PC-3 (cell line): Measurements from ENCODE around the gene ST8SIA2. TPM values are rescaled to one million over a fixed set of nuclear protein-coding genes. Genes with fewer than 3 reads are reported as not detected.

ENCODE experiments used
- ATAC-seq: fragments of 200-7000 bp; cut with Tn5 transposase; 2 replicates; pipeline ENCODE4 v1.9.1; 2020; ENCODE audit warnings: mild to moderate bottlenecking, moderate library complexity
- BruUV-seq: library from RNA; stranded (reverse); fragments of 400-500 nt; replicated peaks from 2 replicates; lab custom pipeline; 2021; lab: Mats Ljungman, UMichigan
- CTCF ChIA-PET: fragments of 300-600 bp; sonication (Branson Sonifier 250); formaldehyde crosslinking; loops from one replicate; lab custom pipeline; 2022; ENCODE audit warnings: antibody characterized with exemption; lab: Charles Lee
- POLR2A ChIA-PET: fragments of 300-600 bp; sonication (Branson Sonifier 250); formaldehyde crosslinking; loops from one replicate; lab custom pipeline; 2022; ENCODE audit warnings: antibody characterized with exemption; ENCODE audit not compliant: unreplicated experiment; lab: Charles Lee
- DNase-seq: peaks from one replicate; pipeline ENCODE4 v3.0.0-alpha.2; 2015
- H2AFZ ChIP-seq: fragments of 300-600 bp; sonication (generic); 2 replicates; pipeline ENCODE4 v1.6.0; 2016; ENCODE audit warnings: antibody characterized with exemption, low read length
- H3F3A ChIP-seq: fragments of 300-600 bp; sonication (generic); one replicate; pipeline ENCODE4 v1.6.0; 2017; ENCODE audit warnings: antibody characterized with exemption, low read length, control low read depth, mild to moderate bottlenecking; ENCODE audit not compliant: unreplicated experiment
- H3K27ac ChIP-seq: fragments of 300-600 bp; sonication (generic); 2 replicates; pipeline ENCODE4 v1.5.1; 2016; ENCODE audit warnings: mild to moderate bottlenecking, low read length
- H3K27me3 ChIP-seq: fragments of 300-600 bp; sonication (generic); 2 replicates; pipeline ENCODE4 v1.6.1; 2016; ENCODE audit warnings: low read length, mixed read lengths
- H3K36me3 ChIP-seq: fragments of 300-600 bp; sonication (generic); 2 replicates; pipeline ENCODE4 v1.6.1; 2016; ENCODE audit warnings: low read depth, mixed run types, low read length, mixed read lengths
- H3K4me1 ChIP-seq: fragments of 300-600 bp; sonication (generic); 2 replicates; pipeline ENCODE4 v1.5.1; 2016; ENCODE audit warnings: low read length; ENCODE audit not compliant: insufficient read depth
- H3K4me2 ChIP-seq: fragments of 300-600 bp; sonication (generic); 2 replicates; pipeline ENCODE4 v1.6.0; 2016; ENCODE audit warnings: low read length
- H3K4me3 ChIP-seq: fragments of 300-600 bp; sonication (generic); 2 replicates; pipeline ENCODE4 v1.5.1; 2016; ENCODE audit warnings: mild to moderate bottlenecking, low read length, mixed read lengths
- H3K79me2 ChIP-seq: fragments of 300-600 bp; sonication (generic); 2 replicates; pipeline ENCODE4 v1.6.1; 2017; ENCODE audit warnings: low read length, mixed read lengths
- H3K9ac ChIP-seq: fragments of 300-600 bp; sonication (generic); 2 replicates; pipeline ENCODE4 v1.6.0; 2016; ENCODE audit warnings: mild to moderate bottlenecking, low read length
- H3K9me2 ChIP-seq: fragments of 300-600 bp; sonication (generic); replicated peaks from 2 replicates; pipeline ENCODE4 v1.6.1; 2016; ENCODE audit warnings: mixed run types, low read length, mixed read lengths
- H3K9me3 ChIP-seq: fragments of 300-600 bp; sonication (generic); 2 replicates; pipeline ENCODE4 v1.6.1; 2016; ENCODE audit warnings: low read length, mixed read lengths
- H4K20me1 ChIP-seq: fragments of 300-600 bp; sonication (generic); 2 replicates; pipeline ENCODE4 v1.6.1; 2016; ENCODE audit warnings: low read length, mixed read lengths
- CTCF ChIP-seq: fragments of 300-600 bp; sonication (generic); conservative IDR thresholded peaks from 2 replicates; pipeline ENCODE4 v1.5.1; 2017; ENCODE audit warnings: antibody characterized with exemption, low read depth, mild to moderate bottlenecking, low read length
- EZH2 ChIP-seq: fragments of 300-600 bp; sonication (generic); IDR thresholded peaks from one replicate; pipeline ENCODE4 v1.6.1; 2017; ENCODE audit warnings: antibody characterized with exemption, mild to moderate bottlenecking, low read length; ENCODE audit not compliant: unreplicated experiment
- EZH2phosphoT487 ChIP-seq: fragments of 300-600 bp; sonication (generic); IDR thresholded peaks from 2 replicates; pipeline ENCODE4 v1.6.1; 2018; ENCODE audit warnings: mild to moderate bottlenecking, antibody characterized with exemption, low read length, borderline replicate concordance
- intact Hi-C: fragments of 100-400 bp; cut with micrococcal nuclease; formaldehyde crosslinking; loops from 2 replicates; pipeline ENCODE4 v1.9.0; 2023
- total RNA-seq: library from RNA; depleted of rRNA; stranded (reverse); fragments of >200 nt; gene quantifications from 2 replicates; pipeline ENCODE4 v1.2.3, GENCODE V29; 2014

ST8SIA2 gene
- total RNA-seq, 1 experiment from 2014 or later: not detected

GRCh38 chr15:92385096-92385495, 8.6 kb upstream of the ST8SIA2 start:
- no peak overlapping the region for H3K27ac ChIP-seq
- H3K36me3 ChIP-seq: no peaks in the 10 kb centered on the region
- ChIA-PET POLR2A (no interaction called here), CTCF (no interaction called here)
- ATAC-seq (no peak), DNase-seq (peak; percentile 11)
- no peaks in the 10 kb centered on the region for H3F3A ChIP-seq
- H3K4me2 ChIP-seq: no peak overlapping the region
- no peak overlapping the region for H3K9ac ChIP-seq
- H4K20me1 ChIP-seq: no peaks in the 10 kb centered on the region
- no peak overlapping the region for H2AFZ ChIP-seq
- intact Hi-C loops: no loop called here
- H3K27me3 ChIP-seq: peaks cover 56% of the 10 kb centered on the region
- TF ChIP-seq CTCF: no peak
- no peak for TF ChIP-seq EZH2
- TF ChIP-seq EZH2phosphoT487: no peak
- H3K4me3 ChIP-seq: no peak overlapping the region
- H3K79me2 ChIP-seq: no peaks in the 10 kb centered on the region
- H3K4me1 ChIP-seq: no peaks in the 10 kb centered on the region
- H3K9me3 ChIP-seq: no peaks in the 10 kb centered on the region
- no peaks in the 10 kb centered on the region for H3K9me2 ChIP-seq
- BruUV-seq: no TSS peak

GRCh38 chr15:92391640-92392039, 2.0 kb upstream of the ST8SIA2 start:
- CTCF ChIA-PET: no interaction called here
- intact Hi-C loops: no loop called here
- H3K27me3 ChIP-seq: peaks cover 94% of the 10 kb centered on the region

GRCh38 chr15:92392462-92392861, 1.2 kb upstream of the ST8SIA2 start:
- no peaks in the 10 kb centered on the region for H3F3A ChIP-seq

More at GRCh38 chr15:92391640-92392039, 2.0 kb upstream of the ST8SIA2 start:
- Histone ChIP-seq H3K79me2 (no peaks in the 10 kb centered on the region), H3K4me1 (no peaks in the 10 kb centered on the region), H2AFZ (no peak overlapping the region), H3K4me3 (no peak overlapping the region), H3F3A (no peaks in the 10 kb centered on the region), H3K27ac (no peak overlapping the region), H4K20me1 (no peaks in the 10 kb centered on the region), H3K9me3 (no peaks in the 10 kb centered on the region), H3K36me3 (no peaks in the 10 kb centered on the region), H3K4me2 (no peak overlapping the region), H3K9ac (no peak overlapping the region), H3K9me2 (no peaks in the 10 kb centered on the region)
- POLR2A ChIA-PET: no interaction called here
- peak; percentile 31 for DNase-seq
- no peak for ATAC-seq
- TF ChIP-seq CTCF (peak; percentile 48; the same call in 1 of the 2 replicates), EZH2phosphoT487 (no peak)
- no TSS peak for BruUV-seq

More at GRCh38 chr15:92392462-92392861, 1.2 kb upstream of the ST8SIA2 start:
- Histone ChIP-seq H3K27me3 (peaks cover 94% of the 10 kb centered on the region), H4K20me1 (no peaks in the 10 kb centered on the region), H3K9me2 (no peaks in the 10 kb centered on the region), H3K36me3 (no peaks in the 10 kb centered on the region), H2AFZ (no peak overlapping the region), H3K27ac (no peak overlapping the region), H3K4me2 (no peak overlapping the region), H3K9ac (no peak overlapping the region), H3K4me3 (no peak overlapping the region), H3K4me1 (no peaks in the 10 kb centered on the region), H3K9me3 (no peaks in the 10 kb centered on the region), H3K79me2 (no peaks in the 10 kb centered on the region)
- DNase-seq (no peak), ATAC-seq (no peak)
- intact Hi-C loops: no loop called here
- ChIA-PET POLR2A (no interaction called here), CTCF (no interaction called here)
- no TSS peak for BruUV-seq
- TF ChIP-seq EZH2 (no peak), EZH2phosphoT487 (no peak), CTCF (no peak)
